ENCODE data around the gene EDDM13. TPM values are rescaled to one million over a fixed set of nuclear protein-coding genes. Genes with fewer than 3 reads are reported as not detected.

EDDM13 gene
- total RNA-seq, 1 donor from 2014 or later, result not detected

DNA sequence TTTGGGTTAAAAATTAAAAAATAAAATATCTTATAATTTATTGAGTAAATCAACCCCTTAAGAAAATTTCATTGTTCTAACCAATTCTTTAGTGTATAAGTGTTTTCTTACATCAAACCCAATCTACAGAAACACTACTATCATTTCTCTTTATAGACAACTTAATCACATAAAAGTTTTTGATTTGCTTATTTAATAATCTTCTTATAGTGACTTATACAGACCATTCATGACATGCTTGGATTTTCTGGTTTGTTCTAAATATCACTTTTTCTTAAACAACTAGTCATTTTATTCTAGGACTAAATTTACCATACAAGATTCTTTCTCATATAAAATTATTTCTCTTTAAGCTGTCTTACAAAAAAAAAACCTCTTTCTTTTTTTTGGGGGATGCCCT, 69.4 kb downstream of the EDDM13 start:
- H3K9me3 Mint-ChIP-seq (ENCODE audit: unreplicated experiment), result peaks cover 27% of the 10 kb centered on the region

DNA sequence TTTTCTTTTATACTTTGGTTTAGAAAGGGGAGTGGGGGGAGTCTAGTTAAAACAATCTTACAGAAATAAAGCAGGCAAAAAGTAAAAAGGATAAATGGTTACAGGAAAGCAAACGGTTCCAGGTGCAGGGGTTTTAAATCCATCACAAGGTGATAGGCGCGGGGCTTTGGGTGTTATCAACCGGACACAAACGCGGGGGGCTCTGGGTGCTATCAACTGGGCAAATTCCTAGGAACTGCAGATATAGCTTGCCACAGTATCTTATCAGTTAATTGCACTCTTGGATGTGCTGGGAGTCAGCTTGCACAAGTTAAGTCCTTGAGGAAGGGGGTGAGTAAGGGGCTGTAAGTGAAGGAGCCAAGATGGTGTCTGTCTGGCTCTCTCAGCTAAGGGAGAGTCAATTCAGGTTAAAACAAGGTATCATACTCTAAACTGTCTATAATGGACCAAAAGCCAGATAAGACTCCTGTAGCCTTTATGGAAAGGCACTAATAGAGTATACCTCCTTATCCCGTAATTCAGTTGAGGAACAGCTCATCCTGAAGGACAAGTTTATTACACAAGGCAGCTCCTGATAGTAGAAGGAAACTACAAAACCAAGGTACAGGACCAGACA, 74.7 kb downstream of the EDDM13 start:
- H3K27ac Mint-ChIP-seq (ENCODE audit: unreplicated experiment), result no peak overlapping the region
- TF ChIP-seq, protein P1, sequence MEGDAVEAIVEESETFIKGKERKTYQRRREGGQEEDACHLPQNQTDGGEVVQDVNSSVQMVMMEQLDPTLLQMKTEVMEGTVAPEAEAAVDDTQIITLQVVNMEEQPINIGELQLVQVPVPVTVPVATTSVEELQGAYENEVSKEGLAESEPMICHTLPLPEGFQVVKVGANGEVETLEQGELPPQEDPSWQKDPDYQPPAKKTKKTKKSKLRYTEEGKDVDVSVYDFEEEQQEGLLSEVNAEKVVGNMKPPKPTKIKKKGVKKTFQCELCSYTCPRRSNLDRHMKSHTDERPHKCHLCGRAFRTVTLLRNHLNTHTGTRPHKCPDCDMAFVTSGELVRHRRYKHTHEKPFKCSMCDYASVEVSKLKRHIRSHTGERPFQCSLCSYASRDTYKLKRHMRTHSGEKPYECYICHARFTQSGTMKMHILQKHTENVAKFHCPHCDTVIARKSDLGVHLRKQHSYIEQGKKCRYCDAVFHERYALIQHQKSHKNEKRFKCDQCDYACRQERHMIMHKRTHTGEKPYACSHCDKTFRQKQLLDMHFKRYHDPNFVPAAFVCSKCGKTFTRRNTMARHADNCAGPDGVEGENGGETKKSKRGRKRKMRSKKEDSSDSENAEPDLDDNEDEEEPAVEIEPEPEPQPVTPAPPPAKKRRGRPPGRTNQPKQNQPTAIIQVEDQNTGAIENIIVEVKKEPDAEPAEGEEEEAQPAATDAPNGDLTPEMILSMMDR (IDR thresholded peaks at IDR 0.05), result no peak
- no peaks in the 10 kb centered on the region for H3K4me1 Mint-ChIP-seq (ENCODE audit: unreplicated experiment)
- H3K4me3 Mint-ChIP-seq (ENCODE audit: unreplicated experiment), result no peak overlapping the region
- H3K36me3 Mint-ChIP-seq (ENCODE audit: unreplicated experiment), result no peaks in the 10 kb centered on the region
- H3K27me3 Mint-ChIP-seq (ENCODE audit: unreplicated experiment), result no peaks in the 10 kb centered on the region
- DNase-seq (ENCODE audit: extremely low spot score, unreplicated experiment), result no peak
- H3K9me3 Mint-ChIP-seq (ENCODE audit: unreplicated experiment), result peaks cover 14% of the 10 kb centered on the region

More for the DNA sequence above, 69.4 kb downstream of the EDDM13 start:
- no peaks in the 10 kb centered on the region for H3K27me3 Mint-ChIP-seq (ENCODE audit: unreplicated experiment)
- DNase-seq (ENCODE audit: extremely low spot score, unreplicated experiment), result no peak
- TF ChIP-seq, protein P1 (IDR thresholded peaks at IDR 0.05), result no peak
- H3K27ac Mint-ChIP-seq (ENCODE audit: unreplicated experiment), result no peak overlapping the region
- H3K4me1 Mint-ChIP-seq (ENCODE audit: unreplicated experiment), result no peaks in the 10 kb centered on the region
- no peak overlapping the region for H3K4me3 Mint-ChIP-seq (ENCODE audit: unreplicated experiment)
- H3K36me3 Mint-ChIP-seq (ENCODE audit: unreplicated experiment), result no peaks in the 10 kb centered on the region

DNA sequence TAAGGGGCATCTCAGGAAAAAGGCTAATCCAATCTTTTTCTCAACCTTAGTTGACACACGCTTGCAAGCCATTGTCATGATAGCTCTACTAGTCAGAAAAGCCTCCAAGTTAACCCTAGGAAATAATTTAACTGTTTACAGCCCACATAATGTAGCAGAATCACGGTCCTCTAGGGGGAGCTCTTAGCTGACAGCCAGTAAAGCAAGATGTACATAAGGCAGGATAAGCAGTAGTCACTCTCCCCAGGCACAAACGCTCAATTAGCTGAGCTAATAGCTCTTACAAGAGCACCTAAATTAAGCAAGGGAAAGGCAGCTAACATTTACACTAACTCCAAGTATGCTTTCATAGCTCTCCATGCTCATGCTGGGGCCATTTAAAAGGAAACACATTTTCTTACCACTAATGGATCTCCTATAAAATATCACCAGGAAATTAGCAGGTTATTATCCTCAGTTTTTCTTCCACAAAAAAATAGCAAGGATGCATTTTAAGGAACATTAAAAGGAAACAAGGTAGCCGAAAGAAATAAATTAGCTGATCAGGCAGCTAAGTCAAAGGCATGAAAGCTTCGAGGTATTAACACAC, 75.8 kb downstream of the EDDM13 start:
- Mint-ChIP-seq H3K27me3 (ENCODE audit: unreplicated experiment) (no peaks in the 10 kb centered on the region), H3K27ac (ENCODE audit: unreplicated experiment) (no peak overlapping the region), H3K4me1 (ENCODE audit: unreplicated experiment) (no peaks in the 10 kb centered on the region), H3K4me3 (ENCODE audit: unreplicated experiment) (no peak overlapping the region), H3K9me3 (ENCODE audit: unreplicated experiment) (peaks cover 3% of the 10 kb centered on the region), H3K36me3 (ENCODE audit: unreplicated experiment) (no peaks in the 10 kb centered on the region)
- DNase-seq (ENCODE audit: extremely low spot score, unreplicated experiment), result no peak
- TF ChIP-seq, protein P1 (IDR thresholded peaks at IDR 0.05), result no peak

DNA sequence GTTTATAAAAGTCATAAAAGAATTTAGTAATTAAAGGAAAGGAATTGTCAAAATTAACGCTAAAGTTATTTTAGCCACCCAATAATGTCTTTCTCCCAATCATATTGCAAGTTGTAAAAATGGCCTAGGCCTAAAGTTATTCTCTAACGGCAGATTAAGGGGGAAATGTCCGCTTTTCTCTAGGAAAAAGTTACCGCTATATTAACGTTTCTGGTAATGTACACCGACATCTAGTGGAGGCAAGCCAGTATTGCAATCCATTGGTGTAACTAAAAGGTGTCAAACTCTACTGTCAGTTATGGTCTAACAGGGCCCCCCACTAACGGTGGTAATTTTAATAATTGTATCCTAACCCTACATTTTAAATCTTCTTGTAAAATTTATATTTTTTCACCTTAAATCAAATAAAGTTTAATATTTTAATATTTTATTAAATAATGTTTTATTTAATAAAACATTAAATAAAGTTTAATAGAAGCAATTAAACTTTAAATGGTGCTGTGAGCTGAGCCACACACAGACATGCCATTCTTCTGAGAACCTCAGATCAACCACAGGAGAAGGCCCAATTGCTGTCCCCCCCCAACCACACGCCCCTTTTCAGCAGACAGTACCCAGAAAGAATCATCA, 78.0 kb downstream of the EDDM13 start:
- H3K9me3 Mint-ChIP-seq (ENCODE audit: unreplicated experiment), result no peaks in the 10 kb centered on the region
- H3K4me1 Mint-ChIP-seq (ENCODE audit: unreplicated experiment), result no peaks in the 10 kb centered on the region
- H3K4me3 Mint-ChIP-seq (ENCODE audit: unreplicated experiment), result no peak overlapping the region
- no peaks in the 10 kb centered on the region for H3K36me3 Mint-ChIP-seq (ENCODE audit: unreplicated experiment)
- H3K27ac Mint-ChIP-seq (ENCODE audit: unreplicated experiment), result no peak overlapping the region
- TF ChIP-seq, protein P1 (IDR thresholded peaks at IDR 0.05), result peak; percentile 76
- DNase-seq (ENCODE audit: extremely low spot score, unreplicated experiment), result no peak
- no peaks in the 10 kb centered on the region for H3K27me3 Mint-ChIP-seq (ENCODE audit: unreplicated experiment)

DNA sequence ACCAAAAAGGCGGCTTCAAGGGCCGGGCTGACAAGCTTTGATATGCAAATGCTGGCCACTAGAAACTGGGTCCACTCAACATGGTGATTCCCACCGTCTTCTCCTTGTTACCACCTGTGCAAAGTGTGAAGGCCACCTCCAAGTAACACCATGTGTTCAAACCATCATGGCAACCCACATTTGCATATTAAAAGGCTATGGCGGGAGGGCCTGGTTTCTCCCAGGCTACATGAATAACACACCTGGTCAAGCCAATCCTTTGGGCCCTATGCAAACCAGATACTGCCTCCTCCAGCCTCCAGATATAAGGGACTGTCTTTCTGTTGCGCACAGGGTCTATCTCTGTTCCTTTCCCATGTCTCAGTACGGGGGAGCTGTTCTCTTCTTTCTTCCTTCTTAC, 78.7 kb downstream of the EDDM13 start:
- no peaks in the 10 kb centered on the region for H3K27me3 Mint-ChIP-seq (ENCODE audit: unreplicated experiment)
- no peak overlapping the region for H3K27ac Mint-ChIP-seq (ENCODE audit: unreplicated experiment)
- no peaks in the 10 kb centered on the region for H3K4me1 Mint-ChIP-seq (ENCODE audit: unreplicated experiment)
- TF ChIP-seq, protein P1 (IDR thresholded peaks at IDR 0.05), result no peak
- H3K4me3 Mint-ChIP-seq (ENCODE audit: unreplicated experiment), result no peak overlapping the region
- H3K9me3 Mint-ChIP-seq (ENCODE audit: unreplicated experiment), result no peaks in the 10 kb centered on the region
- DNase-seq (ENCODE audit: extremely low spot score, unreplicated experiment), result no peak
- no peaks in the 10 kb centered on the region for H3K36me3 Mint-ChIP-seq (ENCODE audit: unreplicated experiment)
